HG02970 (cell line): Measurements from ENCODE around the gene MTMR3.

Experiments used
- ATAC-seq: cut with Tn5 transposase; IDR thresholded peaks from one replicate; pipeline ENCODE4 v1.9.1; 2021; ENCODE audit warnings: mild to moderate bottlenecking, moderate library complexity, moderate number of reproducible peaks; ENCODE audit not compliant: unreplicated experiment, low FRiP score

MTMR3 gene

GRCh38 chr22:30020511-30020910 is 137.5 kb downstream of the MTMR3 start:
- no peak for ATAC-seq

- no peak for ATAC-seq
Measured at GRCh38 chr22:30021338-30021737, 138.4 kb downstream of the MTMR3 start.

- ATAC-seq: no peak
Measured at GRCh38 chr22:30021881-30022619, 139.1 kb downstream of the MTMR3 start.

- ATAC-seq: no peak
Measured at GRCh38 chr22:30023099-30023660, 140.2 kb downstream of the MTMR3 start.

- no peak for ATAC-seq
Measured at GRCh38 chr22:30024231-30024630, 141.3 kb downstream of the MTMR3 start.

- ATAC-seq: no peak
Measured at GRCh38 chr22:30025221-30025620, 142.2 kb downstream of the MTMR3 start.

- no peak for ATAC-seq
Measured at GRCh38 chr22:30026756-30027155, 143.8 kb downstream of the MTMR3 start.

GRCh38 chr22:30027169-30027568 is 144.2 kb downstream of the MTMR3 start:
- ATAC-seq: no peak

- no peak for ATAC-seq
Measured at GRCh38 chr22:30027791-30028190, 144.8 kb downstream of the MTMR3 start.

- ATAC-seq: no peak
Measured at GRCh38 chr22:30028731-30029130, 145.8 kb downstream of the MTMR3 start.

- no peak for ATAC-seq
Measured at GRCh38 chr22:30029512-30029911, 146.5 kb downstream of the MTMR3 start.

- no peak for ATAC-seq
Measured at GRCh38 chr22:30030329-30030728, 147.4 kb downstream of the MTMR3 start.

GRCh38 chr22:30031328-30031727 is 148.4 kb downstream of the MTMR3 start:
- ATAC-seq: no peak

- ATAC-seq: no peak
Measured at GRCh38 chr22:30031764-30032455, 148.9 kb downstream of the MTMR3 start.

- no peak for ATAC-seq
Measured at GRCh38 chr22:30033137-30033536, 150.2 kb downstream of the MTMR3 start.

GRCh38 chr22:30033901-30034300 is 150.9 kb downstream of the MTMR3 start:
- ATAC-seq: no peak

- ATAC-seq: no peak
Measured at GRCh38 chr22:30036656-30037055, 153.7 kb downstream of the MTMR3 start.

- no peak for ATAC-seq
Measured at GRCh38 chr22:30038219-30038618, 155.2 kb downstream of the MTMR3 start.

GRCh38 chr22:30040499-30041260 is 157.7 kb downstream of the MTMR3 start:
- ATAC-seq: no peak

- ATAC-seq: no peak
Measured at GRCh38 chr22:30041475-30041874, 158.5 kb downstream of the MTMR3 start.

GRCh38 chr22:30041881-30042280 is 158.9 kb downstream of the MTMR3 start:
- ATAC-seq: no peak
